GM21423 (cell line): ENCODE results near the gene KRCC1.
A peak's percentile ranks its signal among the peaks of the same experiment; 100 is the strongest.

ENCODE experiments used
- ATAC-seq: cut with Tn5 transposase; IDR thresholded peaks from one replicate; pipeline ENCODE4 v1.9.1; 2021; ENCODE audit warnings: mild to moderate bottlenecking, moderate library complexity; ENCODE audit not compliant: unreplicated experiment

Gene KRCC1

GRCh38 chr2:88055371-88056128 is at the start of gene KRCC1:
Gene KRCC1, minus strand, starts transcription at chr2:88055783. Its CDS starts 27,220 bp downstream, at chr2:88028563.
- ATAC-seq: peak; percentile 90

GRCh38 chr2:88100489-88100858 is 44.9 kb upstream of the KRCC1 start:
- no peak for ATAC-seq

- no peak for ATAC-seq
These were observed 44.4 kb upstream of the KRCC1 start for GRCh38 chr2:88099798-88100488.

GRCh38 chr2:88098558-88098900 is 42.9 kb upstream of the KRCC1 start:
- no peak for ATAC-seq

- ATAC-seq: no peak
These were observed 42.4 kb upstream of the KRCC1 start for GRCh38 chr2:88097891-88098557.

GRCh38 chr2:88097192-88097591 is 41.6 kb upstream of the KRCC1 start:
- ATAC-seq: no peak

- ATAC-seq: no peak
These were observed 41.1 kb upstream of the KRCC1 start for GRCh38 chr2:88096708-88097107.

GRCh38 chr2:88095022-88095421 is 39.4 kb upstream of the KRCC1 start:
- ATAC-seq: no peak

- ATAC-seq: no peak
These were observed 37.2 kb upstream of the KRCC1 start for GRCh38 chr2:88092773-88093172.

- ATAC-seq: no peak
These were observed 36.4 kb upstream of the KRCC1 start for GRCh38 chr2:88091943-88092342.

- ATAC-seq: no peak
These were observed 35.1 kb upstream of the KRCC1 start for GRCh38 chr2:88090446-88091283.

- no peak for ATAC-seq
These were observed 33.4 kb upstream of the KRCC1 start for GRCh38 chr2:88088999-88089398.

- ATAC-seq: no peak
These were observed 32.2 kb upstream of the KRCC1 start for GRCh38 chr2:88087763-88088162.

- no peak for ATAC-seq
These were observed 31.5 kb upstream of the KRCC1 start for GRCh38 chr2:88087073-88087472.

GRCh38 chr2:88086401-88086800 is 30.8 kb upstream of the KRCC1 start:
- ATAC-seq: no peak

- no peak for ATAC-seq
These were observed 30.0 kb upstream of the KRCC1 start for GRCh38 chr2:88085602-88086001.

- ATAC-seq: no peak
These were observed 29.5 kb upstream of the KRCC1 start for GRCh38 chr2:88085099-88085498.

GRCh38 chr2:88082781-88083180 is 27.2 kb upstream of the KRCC1 start:
- no peak for ATAC-seq

- ATAC-seq: no peak
These were observed 26.5 kb upstream of the KRCC1 start for GRCh38 chr2:88081924-88082608.

GRCh38 chr2:88080545-88080944 is 25.0 kb upstream of the KRCC1 start:
- no peak for ATAC-seq
